ENCODE measurements around the gene EIF3L.

EIF3L gene

DNA sequence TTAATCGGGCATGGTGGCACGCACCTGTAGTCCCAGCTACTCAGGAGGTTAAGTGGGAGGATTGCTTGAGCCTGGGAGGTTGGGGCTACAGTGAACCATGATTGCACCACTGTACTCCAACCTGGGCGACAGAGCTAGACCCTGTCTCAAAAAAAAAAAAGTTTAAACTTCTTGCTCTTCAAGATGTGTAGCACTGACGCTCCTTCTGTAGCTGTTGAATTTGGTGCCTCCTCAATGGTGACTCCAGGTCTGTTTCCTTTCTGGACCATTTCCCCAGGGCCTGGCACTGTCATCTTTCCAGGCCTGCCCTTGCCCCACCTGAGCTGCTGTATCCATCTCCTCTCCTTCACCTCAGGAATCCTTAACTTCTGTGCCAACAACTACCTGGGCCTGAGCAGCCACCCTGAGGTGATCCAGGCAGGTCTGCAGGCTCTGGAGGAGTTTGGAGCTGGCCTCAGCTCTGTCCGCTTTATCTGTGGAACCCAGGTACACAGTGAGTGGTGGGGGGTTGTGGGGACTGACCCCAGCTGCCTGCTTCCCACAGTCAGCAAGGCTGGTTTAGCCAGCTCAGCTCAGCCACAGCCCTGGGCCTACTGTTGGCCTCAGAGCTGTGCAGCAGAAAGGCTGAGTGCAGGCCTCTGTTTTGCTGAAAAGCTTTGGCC lies 39.4 kb upstream of the EIF3L start:
- TF ChIP-seq GATA2 (IDR thresholded peaks at IDR 0.05; ENCODE audit: low read depth, low read length) (no peak), GATA3 (IDR thresholded peaks at IDR 0.05; ENCODE audit: low read depth, low read length) (no peak)

DNA sequence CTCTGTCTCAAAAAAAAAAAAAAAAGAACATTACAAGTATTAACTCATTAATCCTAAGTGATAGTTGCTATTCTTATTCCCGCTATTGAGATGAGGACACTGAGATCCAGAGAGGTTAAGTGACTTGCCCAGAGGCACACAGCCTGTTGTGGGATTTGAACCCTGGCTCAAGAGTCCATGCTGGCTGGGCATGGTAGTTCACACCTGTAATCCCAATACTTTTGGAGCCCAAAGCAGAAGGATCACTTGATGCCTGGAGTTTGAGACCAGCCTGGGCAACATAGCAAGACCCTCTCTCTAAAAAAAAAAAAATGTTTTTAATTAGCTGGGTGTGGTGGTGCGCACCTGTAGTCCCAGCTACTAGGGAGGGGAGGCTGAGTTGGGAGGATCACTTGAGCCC lies 37.4 kb upstream of the EIF3L start:
- no peak for TF ChIP-seq GATA3 (IDR thresholded peaks at IDR 0.05; ENCODE audit: low read depth, low read length)
- TF ChIP-seq GATA2 (IDR thresholded peaks at IDR 0.05; ENCODE audit: low read depth, low read length): no peak

DNA sequence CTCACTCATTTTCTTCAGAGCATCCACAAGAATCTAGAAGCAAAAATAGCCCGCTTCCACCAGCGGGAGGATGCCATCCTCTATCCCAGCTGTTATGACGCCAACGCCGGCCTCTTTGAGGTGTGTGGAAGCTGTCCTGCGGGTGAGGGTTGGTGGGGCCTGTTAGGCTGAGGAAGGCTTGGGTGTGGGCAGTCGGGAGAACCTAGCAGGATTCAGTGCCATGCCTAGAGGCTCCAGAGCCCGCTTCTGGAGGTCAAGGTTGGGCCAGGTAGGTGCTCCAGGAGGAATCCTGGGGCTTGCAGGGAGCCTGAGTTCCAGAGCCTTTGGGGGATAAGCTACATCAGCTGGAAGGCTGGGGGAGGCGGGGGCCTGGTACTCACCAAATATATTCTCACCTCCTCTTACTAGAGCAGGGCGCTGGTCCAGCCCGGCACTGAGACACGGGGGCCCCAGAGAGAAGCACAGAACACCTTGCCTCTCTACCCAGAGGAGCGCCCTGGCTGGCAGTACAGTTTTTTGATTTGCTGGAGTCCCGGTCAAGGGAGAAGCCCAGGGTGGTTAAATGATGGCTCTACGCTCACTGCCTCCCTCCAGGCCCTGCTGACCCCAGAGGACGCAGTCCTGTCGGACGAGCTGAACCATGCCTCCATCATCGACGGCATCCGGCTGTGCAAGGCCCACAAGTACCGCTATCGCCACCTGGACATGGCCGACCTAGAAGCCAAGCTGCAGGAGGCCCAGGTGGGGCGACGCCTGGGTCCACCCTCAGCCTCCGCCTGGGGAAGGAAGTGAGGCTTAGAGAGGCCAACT lies 36.1 kb upstream of the EIF3L start:
- TF ChIP-seq GATA2 (IDR thresholded peaks at IDR 0.05; ENCODE audit: low read depth, low read length): no peak
- no peak for TF ChIP-seq GATA3 (IDR thresholded peaks at IDR 0.05; ENCODE audit: low read depth, low read length)

DNA sequence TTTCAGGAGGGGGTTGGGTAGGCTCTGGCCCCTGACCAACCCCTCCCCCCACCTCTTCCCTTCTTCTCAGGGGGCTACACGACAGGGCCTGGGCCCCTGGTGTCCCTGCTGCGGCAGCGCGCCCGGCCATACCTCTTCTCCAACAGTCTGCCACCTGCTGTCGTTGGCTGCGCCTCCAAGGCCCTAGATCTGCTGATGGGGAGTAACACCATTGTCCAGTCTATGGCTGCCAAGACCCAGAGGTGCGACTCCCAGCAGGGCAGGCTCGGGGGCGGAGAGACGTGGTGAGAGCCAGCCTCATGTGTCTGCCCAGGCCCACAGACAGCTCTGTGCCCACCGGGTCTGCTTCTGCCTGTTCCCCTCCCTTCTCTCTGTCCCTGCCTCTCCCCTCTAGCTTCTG lies 33.6 kb upstream of the EIF3L start:
- no peak for TF ChIP-seq GATA3 (IDR thresholded peaks at IDR 0.05; ENCODE audit: low read depth, low read length)
- no peak for TF ChIP-seq GATA2 (IDR thresholded peaks at IDR 0.05; ENCODE audit: low read depth, low read length)

DNA sequence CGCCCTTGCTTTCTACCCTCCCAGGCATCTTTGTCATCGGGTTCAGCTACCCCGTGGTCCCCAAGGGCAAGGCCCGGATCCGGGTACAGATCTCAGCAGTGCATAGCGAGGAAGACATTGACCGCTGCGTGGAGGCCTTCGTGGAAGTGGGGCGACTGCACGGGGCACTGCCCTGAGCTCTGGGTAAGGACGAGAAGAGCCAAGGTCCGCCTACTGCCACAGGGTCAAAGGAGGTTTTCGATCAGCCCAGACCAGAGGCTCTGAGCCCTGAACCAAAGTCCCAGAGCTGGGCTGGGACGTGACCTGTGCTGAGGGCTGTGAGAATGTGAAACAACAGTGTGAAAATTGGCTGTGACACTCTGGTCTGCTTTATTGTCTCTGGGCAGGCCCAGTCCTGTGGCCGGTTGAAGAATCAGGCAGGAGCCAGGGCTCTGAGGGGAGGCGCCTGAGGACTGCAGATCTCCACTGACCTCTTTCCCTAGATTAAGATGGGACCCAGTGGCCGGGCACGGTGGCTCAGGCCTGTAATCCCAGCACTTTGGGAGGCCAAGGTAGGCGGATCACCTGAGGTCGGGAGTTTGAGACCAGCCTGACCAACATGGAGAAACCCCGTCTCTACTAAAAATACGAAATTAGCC lies 32.6 kb upstream of the EIF3L start:
- no peak for TF ChIP-seq GATA2 (IDR thresholded peaks at IDR 0.05; ENCODE audit: low read depth, low read length)

DNA sequence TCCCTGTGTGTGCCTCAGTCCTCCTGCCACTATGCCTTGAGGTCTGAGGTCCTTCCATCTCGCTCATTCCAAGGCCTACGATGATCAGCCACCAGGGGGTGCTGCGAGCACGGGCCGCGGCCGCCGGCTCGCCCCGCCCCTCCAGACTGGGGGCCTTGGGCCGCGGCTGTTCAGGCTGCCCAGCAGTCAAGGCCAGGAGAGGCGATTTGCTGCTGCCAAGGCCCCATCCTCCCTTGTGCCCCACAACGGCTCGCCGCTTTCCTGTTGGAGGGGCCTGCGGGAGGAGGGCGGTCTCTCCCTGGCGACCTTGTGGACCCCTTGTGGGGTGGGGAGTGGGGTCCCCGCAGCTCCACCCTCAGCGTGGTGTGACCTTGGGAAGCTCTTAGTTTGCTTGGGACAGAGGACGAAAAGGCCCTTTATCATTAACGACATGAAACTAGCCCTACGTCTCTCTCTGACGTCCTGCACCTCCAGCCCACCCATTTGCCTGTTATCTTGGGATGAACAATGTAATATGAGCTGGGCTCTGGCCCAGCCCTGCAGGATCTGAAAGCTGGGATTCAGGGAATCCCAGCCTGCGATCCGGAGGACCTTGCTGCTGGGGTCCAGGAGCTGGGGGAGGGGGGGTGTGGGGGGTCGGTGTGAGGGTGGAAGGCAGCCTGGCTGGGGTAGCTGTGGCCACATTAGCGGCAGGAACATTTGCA lies 31.4 kb upstream of the EIF3L start:
- no peak for TF ChIP-seq GATA3 (IDR thresholded peaks at IDR 0.05; ENCODE audit: low read depth, low read length)
- no peak for TF ChIP-seq GATA2 (IDR thresholded peaks at IDR 0.05; ENCODE audit: low read depth, low read length)

DNA sequence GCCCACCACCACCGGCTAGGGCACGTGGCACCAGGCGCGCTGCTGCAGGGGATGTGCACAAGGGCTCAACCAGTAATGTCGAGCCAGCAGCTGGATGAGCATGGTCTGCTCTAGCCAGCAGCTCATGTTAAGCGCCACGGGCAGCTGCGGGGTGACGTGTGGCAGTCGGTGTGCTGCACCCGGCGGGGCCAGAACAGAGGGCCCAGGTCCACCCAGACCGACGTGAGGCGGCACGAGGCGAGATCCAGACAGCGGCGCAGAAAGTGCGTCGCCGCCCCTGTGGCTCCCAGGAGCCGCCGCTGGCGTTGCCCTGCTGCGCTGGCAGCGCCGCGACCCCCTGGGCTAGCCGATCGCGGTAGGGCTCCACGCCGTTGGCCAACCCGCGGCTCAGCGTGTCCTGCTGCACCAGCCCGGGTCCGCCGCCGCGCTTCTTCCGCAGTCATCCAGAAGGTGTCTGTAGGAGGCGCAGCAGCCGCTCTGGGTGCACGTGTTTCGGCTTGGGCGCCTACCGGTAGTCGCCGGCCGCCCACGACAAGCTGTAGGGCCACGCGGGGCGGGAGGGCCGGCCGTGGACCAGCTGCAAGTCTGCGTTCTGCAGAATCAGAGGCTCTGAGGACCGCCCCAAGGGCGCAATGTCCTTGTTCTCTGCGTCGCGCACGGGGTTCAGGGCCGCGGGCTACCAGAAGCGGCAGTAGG lies 30.7 kb upstream of the EIF3L start:
- TF ChIP-seq GATA2 (IDR thresholded peaks at IDR 0.05; ENCODE audit: low read depth, low read length): no peak
- no peak for TF ChIP-seq GATA3 (IDR thresholded peaks at IDR 0.05; ENCODE audit: low read depth, low read length)

DNA sequence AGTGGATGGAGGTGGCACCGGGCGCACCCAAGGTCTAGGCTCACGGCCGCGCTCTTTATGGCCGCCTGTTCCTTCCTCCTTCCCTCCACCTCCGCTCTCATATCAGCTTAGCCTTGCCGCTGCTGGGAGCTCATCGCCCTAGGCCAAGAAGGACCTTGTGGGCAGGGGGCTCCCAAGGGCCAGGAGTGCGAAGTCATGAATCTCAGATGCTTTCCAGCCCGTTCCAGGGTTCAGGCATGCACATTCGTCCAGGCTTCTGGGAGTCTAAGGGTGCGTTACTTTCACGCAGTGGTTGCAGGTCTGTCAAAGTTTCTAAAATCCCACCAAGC lies 30.1 kb upstream of the EIF3L start:
- no peak for TF ChIP-seq GATA2 (IDR thresholded peaks at IDR 0.05; ENCODE audit: low read depth, low read length)
- TF ChIP-seq GATA3 (IDR thresholded peaks at IDR 0.05; ENCODE audit: low read depth, low read length): no peak

DNA sequence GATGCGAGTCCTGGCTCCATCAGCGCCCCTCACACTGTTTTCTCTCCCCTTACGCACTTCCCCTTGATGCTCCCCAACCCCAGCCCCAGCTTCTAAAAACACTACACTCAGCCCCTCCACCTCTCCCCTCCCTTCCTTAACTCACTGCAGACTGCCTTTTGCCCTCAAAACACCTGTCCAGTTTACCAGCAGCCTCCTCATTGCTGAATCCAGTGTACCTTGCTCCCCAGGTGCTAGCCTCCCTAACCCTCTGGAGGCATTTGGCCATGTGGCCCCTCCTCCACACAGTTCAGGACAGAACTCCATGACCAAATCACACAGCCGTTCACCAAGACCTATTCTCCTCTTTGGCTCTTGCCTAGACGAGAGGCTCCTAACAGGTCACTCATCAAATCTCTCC lies 28.9 kb upstream of the EIF3L start:
- TF ChIP-seq GATA2 (IDR thresholded peaks at IDR 0.05; ENCODE audit: low read depth, low read length) (no peak), GATA3 (IDR thresholded peaks at IDR 0.05; ENCODE audit: low read depth, low read length) (no peak)

DNA sequence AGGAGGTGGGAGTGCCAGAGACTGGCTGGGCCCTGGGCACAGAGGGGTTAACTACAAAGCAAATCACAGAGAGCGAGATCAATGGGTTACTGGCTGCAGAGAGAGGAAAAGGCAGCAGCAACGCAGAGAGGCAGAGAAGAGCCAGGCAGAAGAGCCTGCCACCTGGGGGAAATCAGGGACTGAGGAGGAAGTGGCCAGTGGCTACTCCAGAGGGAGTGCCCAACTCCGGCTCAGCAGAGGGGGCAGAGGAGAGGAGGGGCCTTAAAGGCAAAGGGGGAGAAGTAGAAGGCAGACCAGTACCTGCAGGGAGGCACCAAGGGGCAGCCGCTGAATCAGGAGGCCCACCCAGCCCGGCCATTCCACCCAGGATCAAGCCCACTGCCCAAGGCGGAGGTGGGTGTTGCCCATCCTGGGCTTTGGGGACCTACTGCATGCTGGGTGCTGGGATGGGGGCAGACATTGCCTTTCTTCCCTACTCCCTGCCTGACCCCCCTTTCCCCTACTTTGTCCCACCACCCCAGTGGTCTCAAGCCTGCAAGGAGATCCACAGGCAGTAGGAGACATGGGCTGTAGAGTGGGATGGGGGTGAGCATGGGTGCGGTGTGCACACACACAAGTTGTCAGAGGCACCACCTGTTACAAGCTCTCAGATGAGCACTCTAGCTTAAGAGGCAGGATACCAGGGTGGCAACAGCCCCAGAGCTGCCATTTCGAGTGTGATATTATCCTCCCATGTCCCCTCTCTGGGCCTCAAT lies 27.0 kb upstream of the EIF3L start:
- TF ChIP-seq GATA3 (IDR thresholded peaks at IDR 0.05; ENCODE audit: low read depth, low read length) (no peak), GATA2 (IDR thresholded peaks at IDR 0.05; ENCODE audit: low read depth, low read length) (no peak)

DNA sequence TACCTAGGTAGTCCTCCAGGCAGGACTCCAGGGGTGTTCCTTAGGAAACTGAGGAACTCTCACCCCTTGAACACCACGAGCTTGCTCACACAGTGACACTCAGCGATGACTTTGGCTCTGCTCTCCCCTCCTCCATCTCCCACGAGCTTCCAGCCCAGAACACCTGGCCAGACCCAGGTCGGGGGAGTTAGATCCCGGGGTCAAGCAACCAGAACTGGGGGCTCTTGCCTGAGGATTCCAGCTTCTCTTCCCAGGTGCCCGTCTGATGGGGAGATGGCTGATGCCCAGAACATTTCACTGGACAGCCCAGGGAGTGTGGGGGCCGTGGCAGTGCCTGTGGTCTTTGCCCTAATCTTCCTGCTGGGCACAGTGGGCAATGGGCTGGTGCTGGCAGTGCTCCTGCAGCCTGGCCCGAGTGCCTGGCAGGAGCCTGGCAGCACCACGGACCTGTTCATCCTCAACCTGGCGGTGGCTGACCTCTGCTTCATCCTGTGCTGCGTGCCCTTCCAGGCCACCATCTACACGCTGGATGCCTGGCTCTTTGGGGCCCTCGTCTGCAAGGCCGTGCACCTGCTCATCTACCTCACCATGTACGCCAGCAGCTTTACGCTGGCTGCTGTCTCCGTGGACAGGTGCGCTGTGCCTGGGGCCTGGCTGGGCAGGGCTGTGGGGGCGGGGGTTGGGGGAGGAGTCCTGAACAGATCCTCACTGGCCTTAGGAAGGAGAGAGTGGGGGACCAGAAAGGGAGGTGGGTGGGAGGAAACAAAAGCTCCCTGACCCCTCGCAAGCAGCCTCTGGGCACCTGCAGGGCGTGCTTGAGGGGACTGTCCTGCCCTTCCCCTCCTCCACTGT lies 25.9 kb upstream of the EIF3L start, which contains the start of gene GALR3:
Gene GALR3, plus strand, starts transcription at position 249 of the 852 bp plus-strand sequence. Its CDS starts 25 bp downstream, at position 274.
- no peak for TF ChIP-seq GATA2 (IDR thresholded peaks at IDR 0.05; ENCODE audit: low read depth, low read length)
- no peak for TF ChIP-seq GATA3 (IDR thresholded peaks at IDR 0.05; ENCODE audit: low read depth, low read length)

All from SH-SY5Y (cell line).